K562 (cell line): ENCODE data around the gene GATC. TPM values are rescaled to one million over a fixed set of nuclear protein-coding genes. Genes with fewer than 3 reads are reported as not detected.

ENCODE experiments used
- ATAC-seq: fragments of 200-7000 bp; cut with Tn5 transposase; 3 replicates; pipeline ENCODE4 v1.9.1; 2020; ENCODE audit warnings: moderate library complexity
- BruUV-seq: library from RNA; stranded (reverse); fragments of 400-500 nt; replicated peaks from 2 replicates; lab custom pipeline; 2021; lab: Mats Ljungman, UMichigan
- CTCF ChIA-PET: fragments of 300-600 bp; formaldehyde crosslinking; extraction: SDS; loops from one replicate; lab custom pipeline; 2021; ENCODE audit warnings: low intra/inter-chr PET ratio; lab: Yijun Ruan, JAX
- POLR2A ChIA-PET: fragments of 300-600, 350-650 bp; sonication (Branson Sonifier 250); formaldehyde crosslinking; extraction: SDS; loops from one replicate; lab custom pipeline; 2021; ENCODE audit warnings: antibody characterized with exemption, inconsistent platforms; lab: Yijun Ruan, JAX
- DNase-seq, 4 experiments: peaks; one replicate each; pipeline versions ENCODE4 v3.0.0 to v3.0.0-alpha.2; 2011 to 2018; ENCODE audit warnings: low spot score in 3 of 4, mixed read lengths in 3 of 4; ENCODE audit errors: extremely low read depth in 1 of 4
- FAIRE-seq: peaks from 2 replicates; lab custom pipeline; 2011; peaks lifted over from hg19 to GRCh38; lab: Jason Lieb, UNC
- H2AFZ ChIP-seq: 2 replicates; pipeline ENCODE4 v1.6.0; 2011; ENCODE audit warnings: low read depth, low read length, control low read depth, inconsistent platforms
- H3K27ac ChIP-seq: fragments of 200-600 bp; 3 replicates; pipeline ENCODE4 v1.8.0; 2011; ENCODE audit warnings: low read depth, mild to moderate bottlenecking, control low read depth, inconsistent platforms, low read length, moderate library complexity, mixed read lengths; ENCODE audit errors: extremely low read depth
- H3K27me3 ChIP-seq, 2 experiments: fragments of 300-600 bp in 1 of 2; 2 replicates in 1 of 2; 3 replicates in 1 of 2; pipeline versions ENCODE4 v1.6.0 to v1.8.0; 2011; ENCODE audit warnings: inconsistent platforms in 2 of 2, low read length in 2 of 2, mild to moderate bottlenecking in 1 of 2, mixed read lengths in 1 of 2, moderate library complexity in 1 of 2; ENCODE audit not compliant: control insufficient read depth in 2 of 2, insufficient read depth in 2 of 2
- H3K36me3 ChIP-seq: fragments of 300-600 bp; 3 replicates; pipeline ENCODE4 v1.8.0; 2011; ENCODE audit warnings: mild to moderate bottlenecking, low read length, inconsistent platforms; ENCODE audit not compliant: control insufficient read depth, insufficient read depth
- H3K4me1 ChIP-seq, 2 experiments: fragments of 200-600 bp in 1 of 2; replicated peaks in 1 of 2; 2 replicates in 1 of 2; 3 replicates in 1 of 2; pipeline versions ENCODE4 v1.5.1 to v1.8.0; 2011; ENCODE audit warnings: inconsistent platforms in 2 of 2, low read length in 2 of 2, mild to moderate bottlenecking in 1 of 2, mixed read lengths in 1 of 2, moderate library complexity in 1 of 2; ENCODE audit not compliant: control insufficient read depth in 2 of 2, insufficient read depth in 2 of 2
- H3K4me2 ChIP-seq: 2 replicates; pipeline ENCODE4 v1.6.1; 2011; ENCODE audit warnings: low read length, control low read depth, inconsistent platforms, mixed read lengths; ENCODE audit not compliant: insufficient read depth
- H3K4me3 ChIP-seq: fragments of 200-600 bp; sonication (generic), shearing (Covaris generic); 2 replicates; pipeline ENCODE4 v1.5.1; 2016; ENCODE audit warnings: control low read depth, inconsistent platforms
- H3K79me2 ChIP-seq: fragments of 200-600 bp; 3 replicates; pipeline ENCODE4 v1.8.0; 2011; ENCODE audit warnings: low read length, inconsistent platforms; ENCODE audit not compliant: control insufficient read depth, insufficient read depth
- H3K9ac ChIP-seq, 2 experiments: 2 replicates each; pipeline versions ENCODE4 v1.6.0 to v1.6.1; 2011; ENCODE audit warnings: low read depth in 2 of 2, low read length in 2 of 2, control low read depth in 1 of 2, inconsistent platforms in 1 of 2, mild to moderate bottlenecking in 1 of 2, mixed read lengths in 1 of 2; ENCODE audit not compliant: insufficient read depth in 1 of 2
- H3K9me1 ChIP-seq: one replicate; pipeline ENCODE4 v1.6.0; 2011; ENCODE audit warnings: inconsistent platforms, mild to moderate bottlenecking, low read length, moderate library complexity; ENCODE audit not compliant: control insufficient read depth, insufficient read depth
- H3K9me3 ChIP-seq: replicated peaks from 2 replicates; pipeline ENCODE4 v1.5.1; 2011; ENCODE audit warnings: low read depth, low read length, inconsistent platforms; ENCODE audit not compliant: control insufficient read depth, insufficient read depth
- H4K20me1 ChIP-seq: replicated peaks from 2 replicates; pipeline ENCODE4 v1.6.1; 2011; ENCODE audit warnings: low read length, inconsistent platforms, mixed read lengths; ENCODE audit not compliant: control insufficient read depth, insufficient read depth
- CBX1 ChIP-seq: sonication (generic); IDR thresholded peaks from 2 replicates; pipeline ENCODE4 v1.6.1; 2016; ENCODE audit warnings: antibody characterized with exemption, low read depth, mild to moderate bottlenecking
- DACH1 ChIP-seq: fragments of 450-650 bp; IDR thresholded peaks from 2 replicates; pipeline ENCODE4 v1.6.1; 2018; ENCODE audit not compliant: partially characterized antibody
- NFE2L1 ChIP-seq: fragments of 450-650 bp; IDR thresholded peaks from 2 replicates; pipeline ENCODE4 v1.6.1; 2016; ENCODE audit warnings: missing genetic modification characterization, low read depth, mild to moderate bottlenecking, missing compliant biosample characterization, moderate library complexity, borderline replicate concordance
- WGBS: fragments of 100-300 bp; shearing (Covaris generic); methylation state at CpG from one replicate; pipeline ENCODE4 v1.1.6; 2016; ENCODE audit warnings: low coverage, mixed read lengths; ENCODE audit not compliant: insufficient coverage; ENCODE audit errors: missing lambda C conversion rate; 5-methylcytosine and 5-hydroxymethylcytosine counted together
- in situ Hi-C: fragments of 300-500 bp; cut with MboI; formaldehyde crosslinking; loops from 4 replicates; pipeline ENCODE4 v1.15.0; 2018; ENCODE audit warnings: inconsistent platforms, mixed read lengths
- intact Hi-C: fragments of 100-400 bp; cut with micrococcal nuclease; formaldehyde crosslinking; loops from 2 replicates; pipeline ENCODE4 v1.14.2; 2022
- polyA plus RNA-seq, 8 experiments: library from polyadenylated mRNA; depleted of rRNA in 4 of 8; stranded (reverse) in 5 of 8; unstranded in 3 of 8; fragments of >200 nt; fragmentation: Nextera tagmentation in 2 of 8; fragmentation: Illumina TruSeq in 1 of 8; extraction: Ambion mirVana in 2 of 8; extraction: Trizol in 1 of 8; gene quantifications; 2 replicates each; pipeline versions ENCODE4 v1.2.1 to v1.2.3, GENCODE V29; 2011 to 2014; ENCODE audit warnings: inconsistent platforms in 1 of 8, missing spikeins in 1 of 8
- total RNA-seq, 7 experiments: library from RNA; depleted of rRNA in 6 of 7; stranded (reverse); fragments of >200 nt in 6 of 7; fragmentation: Illumina TruSeq in 2 of 7; extraction: Trizol in 2 of 7; gene quantifications; 2 replicates each; pipeline versions ENCODE4 v1.2.1 to v1.2.3, GENCODE V29; 2011 to 2021; ENCODE audit warnings: low replicate concordance in 1 of 7
- TF ChIP-seq, protein P1 (sequence below): fragments of 450-650 bp; IDR thresholded peaks from 2 replicates; pipeline ENCODE4 v1.6.1; 2016; ENCODE audit warnings: mild to moderate bottlenecking, moderate library complexity

Gene GATC
- total and polyA plus RNA-seq, 9 of the 15 experiments (the other 6 are each of a cell fraction or from before 2014, with no cell fraction given) = 5.8 to 52.6 (median 28.2) TPM

GRCh38 chr12:120402217-120402616, 44.0 kb upstream of the GATC start:
- Histone ChIP-seq H2AFZ (peak overlapping the region; percentile 83), H3K79me2 (no peaks in the 10 kb centered on the region), H3K36me3 (no peaks in the 10 kb centered on the region), H3K27me3 (peaks cover 3 to 15% of the 10 kb centered on the region in 2 experiments; a peak in 3 of 5 replicates), H3K9me3 (no peaks in the 10 kb centered on the region; the same call in 1 of the 2 replicates), H3K9ac (peak overlapping the region in 1 of 2 experiments; percentile 60; a peak in 1 of 4 replicates), H3K9me1 (no peaks in the 10 kb centered on the region), H3K4me2 (peak overlapping the region; percentile 41; the same call in 1 of the 2 replicates), H3K27ac (no peak overlapping the region), H3K4me3 (no peak overlapping the region), H4K20me1 (no peaks in the 10 kb centered on the region), H3K4me1 (peaks cover 0 to 7% of the 10 kb centered on the region in 2 experiments; a peak in 2 of 5 replicates)
- DNase-seq = no peak
- CTCF ChIA-PET = no interaction called here
- FAIRE-seq = peak; percentile 62
- in situ Hi-C loops = no loop called here
- BruUV-seq = no TSS peak
- TF ChIP-seq DACH1 (no peak), NFE2L1 (tag) (no peak), CBX1 (no peak)
- TF ChIP-seq, protein P1, sequence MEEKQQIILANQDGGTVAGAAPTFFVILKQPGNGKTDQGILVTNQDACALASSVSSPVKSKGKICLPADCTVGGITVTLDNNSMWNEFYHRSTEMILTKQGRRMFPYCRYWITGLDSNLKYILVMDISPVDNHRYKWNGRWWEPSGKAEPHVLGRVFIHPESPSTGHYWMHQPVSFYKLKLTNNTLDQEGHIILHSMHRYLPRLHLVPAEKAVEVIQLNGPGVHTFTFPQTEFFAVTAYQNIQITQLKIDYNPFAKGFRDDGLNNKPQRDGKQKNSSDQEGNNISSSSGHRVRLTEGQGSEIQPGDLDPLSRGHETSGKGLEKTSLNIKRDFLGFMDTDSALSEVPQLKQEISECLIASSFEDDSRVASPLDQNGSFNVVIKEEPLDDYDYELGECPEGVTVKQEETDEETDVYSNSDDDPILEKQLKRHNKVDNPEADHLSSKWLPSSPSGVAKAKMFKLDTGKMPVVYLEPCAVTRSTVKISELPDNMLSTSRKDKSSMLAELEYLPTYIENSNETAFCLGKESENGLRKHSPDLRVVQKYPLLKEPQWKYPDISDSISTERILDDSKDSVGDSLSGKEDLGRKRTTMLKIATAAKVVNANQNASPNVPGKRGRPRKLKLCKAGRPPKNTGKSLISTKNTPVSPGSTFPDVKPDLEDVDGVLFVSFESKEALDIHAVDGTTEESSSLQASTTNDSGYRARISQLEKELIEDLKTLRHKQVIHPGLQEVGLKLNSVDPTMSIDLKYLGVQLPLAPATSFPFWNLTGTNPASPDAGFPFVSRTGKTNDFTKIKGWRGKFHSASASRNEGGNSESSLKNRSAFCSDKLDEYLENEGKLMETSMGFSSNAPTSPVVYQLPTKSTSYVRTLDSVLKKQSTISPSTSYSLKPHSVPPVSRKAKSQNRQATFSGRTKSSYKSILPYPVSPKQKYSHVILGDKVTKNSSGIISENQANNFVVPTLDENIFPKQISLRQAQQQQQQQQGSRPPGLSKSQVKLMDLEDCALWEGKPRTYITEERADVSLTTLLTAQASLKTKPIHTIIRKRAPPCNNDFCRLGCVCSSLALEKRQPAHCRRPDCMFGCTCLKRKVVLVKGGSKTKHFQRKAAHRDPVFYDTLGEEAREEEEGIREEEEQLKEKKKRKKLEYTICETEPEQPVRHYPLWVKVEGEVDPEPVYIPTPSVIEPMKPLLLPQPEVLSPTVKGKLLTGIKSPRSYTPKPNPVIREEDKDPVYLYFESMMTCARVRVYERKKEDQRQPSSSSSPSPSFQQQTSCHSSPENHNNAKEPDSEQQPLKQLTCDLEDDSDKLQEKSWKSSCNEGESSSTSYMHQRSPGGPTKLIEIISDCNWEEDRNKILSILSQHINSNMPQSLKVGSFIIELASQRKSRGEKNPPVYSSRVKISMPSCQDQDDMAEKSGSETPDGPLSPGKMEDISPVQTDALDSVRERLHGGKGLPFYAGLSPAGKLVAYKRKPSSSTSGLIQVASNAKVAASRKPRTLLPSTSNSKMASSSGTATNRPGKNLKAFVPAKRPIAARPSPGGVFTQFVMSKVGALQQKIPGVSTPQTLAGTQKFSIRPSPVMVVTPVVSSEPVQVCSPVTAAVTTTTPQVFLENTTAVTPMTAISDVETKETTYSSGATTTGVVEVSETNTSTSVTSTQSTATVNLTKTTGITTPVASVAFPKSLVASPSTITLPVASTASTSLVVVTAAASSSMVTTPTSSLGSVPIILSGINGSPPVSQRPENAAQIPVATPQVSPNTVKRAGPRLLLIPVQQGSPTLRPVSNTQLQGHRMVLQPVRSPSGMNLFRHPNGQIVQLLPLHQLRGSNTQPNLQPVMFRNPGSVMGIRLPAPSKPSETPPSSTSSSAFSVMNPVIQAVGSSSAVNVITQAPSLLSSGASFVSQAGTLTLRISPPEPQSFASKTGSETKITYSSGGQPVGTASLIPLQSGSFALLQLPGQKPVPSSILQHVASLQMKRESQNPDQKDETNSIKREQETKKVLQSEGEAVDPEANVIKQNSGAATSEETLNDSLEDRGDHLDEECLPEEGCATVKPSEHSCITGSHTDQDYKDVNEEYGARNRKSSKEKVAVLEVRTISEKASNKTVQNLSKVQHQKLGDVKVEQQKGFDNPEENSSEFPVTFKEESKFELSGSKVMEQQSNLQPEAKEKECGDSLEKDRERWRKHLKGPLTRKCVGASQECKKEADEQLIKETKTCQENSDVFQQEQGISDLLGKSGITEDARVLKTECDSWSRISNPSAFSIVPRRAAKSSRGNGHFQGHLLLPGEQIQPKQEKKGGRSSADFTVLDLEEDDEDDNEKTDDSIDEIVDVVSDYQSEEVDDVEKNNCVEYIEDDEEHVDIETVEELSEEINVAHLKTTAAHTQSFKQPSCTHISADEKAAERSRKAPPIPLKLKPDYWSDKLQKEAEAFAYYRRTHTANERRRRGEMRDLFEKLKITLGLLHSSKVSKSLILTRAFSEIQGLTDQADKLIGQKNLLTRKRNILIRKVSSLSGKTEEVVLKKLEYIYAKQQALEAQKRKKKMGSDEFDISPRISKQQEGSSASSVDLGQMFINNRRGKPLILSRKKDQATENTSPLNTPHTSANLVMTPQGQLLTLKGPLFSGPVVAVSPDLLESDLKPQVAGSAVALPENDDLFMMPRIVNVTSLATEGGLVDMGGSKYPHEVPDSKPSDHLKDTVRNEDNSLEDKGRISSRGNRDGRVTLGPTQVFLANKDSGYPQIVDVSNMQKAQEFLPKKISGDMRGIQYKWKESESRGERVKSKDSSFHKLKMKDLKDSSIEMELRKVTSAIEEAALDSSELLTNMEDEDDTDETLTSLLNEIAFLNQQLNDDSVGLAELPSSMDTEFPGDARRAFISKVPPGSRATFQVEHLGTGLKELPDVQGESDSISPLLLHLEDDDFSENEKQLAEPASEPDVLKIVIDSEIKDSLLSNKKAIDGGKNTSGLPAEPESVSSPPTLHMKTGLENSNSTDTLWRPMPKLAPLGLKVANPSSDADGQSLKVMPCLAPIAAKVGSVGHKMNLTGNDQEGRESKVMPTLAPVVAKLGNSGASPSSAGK = peak; percentile 62
- WGBS = 7% methylated on average over 13 of the region's 13 CpGs
- ATAC-seq = peak; percentile 76
- intact Hi-C loops = no loop called here
- POLR2A ChIA-PET = no interaction called here
